ENCODE results near the gene UACA.
A peak's percentile ranks its signal among the peaks of the same experiment; 100 is the strongest.

Gene UACA

DNA sequence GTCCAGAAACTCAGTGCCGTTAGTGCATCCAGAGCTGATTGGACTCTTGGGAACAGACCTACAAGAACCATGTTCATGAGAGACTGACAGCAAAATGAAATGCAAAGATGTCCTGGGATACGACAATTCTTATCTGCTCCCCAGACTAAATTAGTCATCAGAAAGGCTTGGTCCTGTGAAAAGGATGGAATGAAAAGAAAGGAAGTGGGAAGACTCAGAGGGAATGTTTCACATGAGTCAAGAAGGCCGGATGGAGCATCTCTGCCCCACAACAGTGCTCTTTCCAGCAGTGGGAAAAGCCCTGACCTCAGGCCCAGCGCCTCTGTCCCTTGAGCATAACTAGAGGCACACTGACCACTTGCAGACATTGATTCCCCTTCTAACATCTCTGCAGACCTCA is 39.3 kb upstream of the UACA start:
- ATAC-seq, result peak; percentile 43; the same call in 2 of the 3 replicates
- TF ChIP-seq ZFP30 (CRISPR knock-in tag; IDR thresholded peaks at IDR 0.05), result no peak
- TF ChIP-seq, protein P1, sequence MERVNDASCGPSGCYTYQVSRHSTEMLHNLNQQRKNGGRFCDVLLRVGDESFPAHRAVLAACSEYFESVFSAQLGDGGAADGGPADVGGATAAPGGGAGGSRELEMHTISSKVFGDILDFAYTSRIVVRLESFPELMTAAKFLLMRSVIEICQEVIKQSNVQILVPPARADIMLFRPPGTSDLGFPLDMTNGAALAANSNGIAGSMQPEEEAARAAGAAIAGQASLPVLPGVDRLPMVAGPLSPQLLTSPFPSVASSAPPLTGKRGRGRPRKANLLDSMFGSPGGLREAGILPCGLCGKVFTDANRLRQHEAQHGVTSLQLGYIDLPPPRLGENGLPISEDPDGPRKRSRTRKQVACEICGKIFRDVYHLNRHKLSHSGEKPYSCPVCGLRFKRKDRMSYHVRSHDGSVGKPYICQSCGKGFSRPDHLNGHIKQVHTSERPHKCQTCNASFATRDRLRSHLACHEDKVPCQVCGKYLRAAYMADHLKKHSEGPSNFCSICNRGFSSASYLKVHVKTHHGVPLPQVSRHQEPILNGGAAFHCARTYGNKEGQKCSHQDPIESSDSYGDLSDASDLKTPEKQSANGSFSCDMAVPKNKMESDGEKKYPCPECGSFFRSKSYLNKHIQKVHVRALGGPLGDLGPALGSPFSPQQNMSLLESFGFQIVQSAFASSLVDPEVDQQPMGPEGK (CRISPR knock-in tag; IDR thresholded peaks at IDR 0.05; ENCODE audit: borderline replicate concordance), result no peak
- TF ChIP-seq, protein P2, sequence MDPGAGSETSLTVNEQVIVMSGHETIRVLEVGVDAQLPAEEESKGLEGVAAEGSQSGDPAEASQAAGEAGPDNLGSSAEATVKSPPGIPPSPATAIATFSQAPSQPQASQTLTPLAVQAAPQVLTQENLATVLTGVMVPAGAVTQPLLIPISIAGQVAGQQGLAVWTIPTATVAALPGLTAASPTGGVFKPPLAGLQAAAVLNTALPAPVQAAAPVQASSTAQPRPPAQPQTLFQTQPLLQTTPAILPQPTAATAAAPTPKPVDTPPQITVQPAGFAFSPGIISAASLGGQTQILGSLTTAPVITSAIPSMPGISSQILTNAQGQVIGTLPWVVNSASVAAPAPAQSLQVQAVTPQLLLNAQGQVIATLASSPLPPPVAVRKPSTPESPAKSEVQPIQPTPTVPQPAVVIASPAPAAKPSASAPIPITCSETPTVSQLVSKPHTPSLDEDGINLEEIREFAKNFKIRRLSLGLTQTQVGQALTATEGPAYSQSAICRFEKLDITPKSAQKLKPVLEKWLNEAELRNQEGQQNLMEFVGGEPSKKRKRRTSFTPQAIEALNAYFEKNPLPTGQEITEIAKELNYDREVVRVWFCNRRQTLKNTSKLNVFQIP (CRISPR knock-in tag; IDR thresholded peaks at IDR 0.05; ENCODE audit: borderline replicate concordance, low read depth), result no peak
- TF ChIP-seq TOX (CRISPR knock-in tag; IDR thresholded peaks at IDR 0.05; ENCODE audit: borderline replicate concordance), result no peak
- TF ChIP-seq, protein P3, sequence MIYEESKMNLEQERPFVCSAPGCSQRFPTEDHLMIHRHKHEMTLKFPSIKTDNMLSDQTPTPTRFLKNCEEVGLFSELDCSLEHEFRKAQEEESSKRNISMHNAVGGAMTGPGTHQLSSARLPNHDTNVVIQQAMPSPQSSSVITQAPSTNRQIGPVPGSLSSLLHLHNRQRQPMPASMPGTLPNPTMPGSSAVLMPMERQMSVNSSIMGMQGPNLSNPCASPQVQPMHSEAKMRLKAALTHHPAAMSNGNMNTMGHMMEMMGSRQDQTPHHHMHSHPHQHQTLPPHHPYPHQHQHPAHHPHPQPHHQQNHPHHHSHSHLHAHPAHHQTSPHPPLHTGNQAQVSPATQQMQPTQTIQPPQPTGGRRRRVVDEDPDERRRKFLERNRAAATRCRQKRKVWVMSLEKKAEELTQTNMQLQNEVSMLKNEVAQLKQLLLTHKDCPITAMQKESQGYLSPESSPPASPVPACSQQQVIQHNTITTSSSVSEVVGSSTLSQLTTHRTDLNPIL (CRISPR knock-in tag; IDR thresholded peaks at IDR 0.05; ENCODE audit: low read depth), result no peak
- TF ChIP-seq ZNF8 (CRISPR knock-in tag; IDR thresholded peaks at IDR 0.05), result no peak
- TF ChIP-seq ARNTL (CRISPR knock-in tag; IDR thresholded peaks at IDR 0.05; ENCODE audit: borderline replicate concordance, low read depth), result no peak
- no peak for TF ChIP-seq OSR1 (CRISPR knock-in tag; IDR thresholded peaks at IDR 0.05)
- TF ChIP-seq, protein P4, sequence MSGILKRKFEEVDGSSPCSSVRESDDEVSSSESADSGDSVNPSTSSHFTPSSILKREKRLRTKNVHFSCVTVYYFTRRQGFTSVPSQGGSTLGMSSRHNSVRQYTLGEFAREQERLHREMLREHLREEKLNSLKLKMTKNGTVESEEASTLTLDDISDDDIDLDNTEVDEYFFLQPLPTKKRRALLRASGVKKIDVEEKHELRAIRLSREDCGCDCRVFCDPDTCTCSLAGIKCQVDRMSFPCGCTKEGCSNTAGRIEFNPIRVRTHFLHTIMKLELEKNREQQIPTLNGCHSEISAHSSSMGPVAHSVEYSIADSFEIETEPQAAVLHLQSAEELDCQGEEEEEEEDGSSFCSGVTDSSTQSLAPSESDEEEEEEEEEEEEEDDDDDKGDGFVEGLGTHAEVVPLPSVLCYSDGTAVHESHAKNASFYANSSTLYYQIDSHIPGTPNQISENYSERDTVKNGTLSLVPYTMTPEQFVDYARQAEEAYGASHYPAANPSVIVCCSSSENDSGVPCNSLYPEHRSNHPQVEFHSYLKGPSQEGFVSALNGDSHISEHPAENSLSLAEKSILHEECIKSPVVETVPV (CRISPR knock-in tag; IDR thresholded peaks at IDR 0.05), result no peak
- TF ChIP-seq TCF4 (CRISPR knock-in tag; IDR thresholded peaks at IDR 0.05; ENCODE audit: borderline replicate concordance), result no peak
- TF ChIP-seq PPARA (CRISPR knock-in tag; IDR thresholded peaks at IDR 0.05; ENCODE audit: borderline replicate concordance), result no peak
- TF ChIP-seq ESRRG (CRISPR knock-in tag; IDR thresholded peaks at IDR 0.05), result no peak
- no peak for TF ChIP-seq ZC3H10 (CRISPR knock-in tag; IDR thresholded peaks at IDR 0.05)
- no peak for TF ChIP-seq ZNF565 (CRISPR knock-in tag; conservative IDR thresholded peaks at IDR 0.05; ENCODE audit: low read depth)
- TF ChIP-seq SNAI2 (CRISPR knock-in tag; IDR thresholded peaks at IDR 0.05), result no peak
- no peak for TF ChIP-seq ZFP3 (CRISPR knock-in tag; IDR thresholded peaks at IDR 0.05)
- TF ChIP-seq BACH2 (CRISPR knock-in tag; IDR thresholded peaks at IDR 0.05; ENCODE audit: borderline replicate concordance), result no peak
- no peak for TF ChIP-seq RARB (CRISPR knock-in tag; IDR thresholded peaks at IDR 0.05)
- TF ChIP-seq ZNF70 (CRISPR knock-in tag; IDR thresholded peaks at IDR 0.05), result no peak

DNA sequence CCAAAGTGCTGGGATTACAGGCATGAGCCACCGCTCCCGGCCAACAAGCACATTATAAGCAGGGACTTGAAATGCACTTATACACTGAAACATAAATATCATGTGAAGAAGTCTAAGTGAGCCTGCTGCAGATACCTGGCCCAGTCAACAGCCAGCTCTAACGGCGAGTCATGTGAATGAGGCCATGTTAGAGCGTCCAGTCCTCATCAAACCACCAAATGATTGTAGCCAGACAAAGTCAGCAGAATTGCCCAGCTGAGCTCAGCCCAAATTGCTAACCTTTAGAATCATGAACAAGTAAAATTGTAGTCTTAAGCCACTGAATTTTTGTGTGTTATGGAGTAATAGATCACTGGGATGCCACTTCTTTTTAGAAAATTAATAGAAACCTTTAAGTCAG is 37.8 kb upstream of the UACA start:
- no peak for TF ChIP-seq ARNTL (CRISPR knock-in tag; IDR thresholded peaks at IDR 0.05; ENCODE audit: borderline replicate concordance, low read depth)
- TF ChIP-seq RARB (CRISPR knock-in tag; IDR thresholded peaks at IDR 0.05), result no peak
- no peak for TF ChIP-seq OSR1 (CRISPR knock-in tag; IDR thresholded peaks at IDR 0.05)
- TF ChIP-seq BACH2 (CRISPR knock-in tag; IDR thresholded peaks at IDR 0.05; ENCODE audit: borderline replicate concordance), result no peak
- no peak for TF ChIP-seq ESRRG (CRISPR knock-in tag; IDR thresholded peaks at IDR 0.05)
- no peak for TF ChIP-seq SNAI2 (CRISPR knock-in tag; IDR thresholded peaks at IDR 0.05)
- no peak for TF ChIP-seq TCF4 (CRISPR knock-in tag; IDR thresholded peaks at IDR 0.05; ENCODE audit: borderline replicate concordance)
- no peak for TF ChIP-seq ZNF565 (CRISPR knock-in tag; conservative IDR thresholded peaks at IDR 0.05; ENCODE audit: low read depth)
- TF ChIP-seq CSDC2 (CRISPR knock-in tag; IDR thresholded peaks at IDR 0.05), result no peak
- no peak for TF ChIP-seq GLIS3 (CRISPR knock-in tag; IDR thresholded peaks at IDR 0.05)
- TF ChIP-seq ZC3H10 (CRISPR knock-in tag; IDR thresholded peaks at IDR 0.05), result no peak
- TF ChIP-seq, protein P3 (CRISPR knock-in tag; IDR thresholded peaks at IDR 0.05; ENCODE audit: low read depth), result no peak
- no peak for TF ChIP-seq ZNF70 (CRISPR knock-in tag; IDR thresholded peaks at IDR 0.05)
- TF ChIP-seq ZNF8 (CRISPR knock-in tag; IDR thresholded peaks at IDR 0.05), result no peak
- no peak for TF ChIP-seq ZFP30 (CRISPR knock-in tag; IDR thresholded peaks at IDR 0.05)
- TF ChIP-seq TOX (CRISPR knock-in tag; IDR thresholded peaks at IDR 0.05; ENCODE audit: borderline replicate concordance), result no peak
- peak; percentile 16; the same call in 1 of the 3 replicates for ATAC-seq

All from SK-N-SH treated with all-trans-retinoic acid at 6 μM for 48 hours (cell line).